Epithelial cell of proximal tubule (primary cell): ENCODE results near the gene B3GALNT1. TPM values are rescaled to one million over a fixed set of nuclear protein-coding genes. Genes with fewer than 3 reads are reported as not detected.

ENCODE experiments used
- DNase-seq: peaks from one replicate; pipeline ENCODE4 v3.0.0-alpha.2; 2011; ENCODE audit warnings: low read depth
- H3K4me3 ChIP-seq: 2 replicates; pipeline ENCODE4 v1.5.1; 2011; ENCODE audit warnings: low read depth, mild to moderate bottlenecking, low read length
- CTCF ChIP-seq: conservative IDR thresholded peaks from 2 replicates; pipeline ENCODE4 v1.5.1; 2012; ENCODE audit warnings: low read depth, mild to moderate bottlenecking, low read length
- total RNA-seq: library from RNA; depleted of rRNA; stranded (reverse); fragments of >200 nt; gene quantifications from 2 replicates; pipeline ENCODE4 v1.2.3, GENCODE V29; 2015

The B3GALNT1 gene
- total RNA-seq, 1 donor from 2014 or later, result 17.1 TPM

GRCh38 chr3:161082063-161082462 lies 23.1 kb downstream of the B3GALNT1 start:
- no peak for DNase-seq
- no peak overlapping the region for H3K4me3 ChIP-seq
- TF ChIP-seq CTCF, result no peak

- TF ChIP-seq CTCF, result no peak
Measured at GRCh38 chr3:161081633-161082032, 23.5 kb downstream of the B3GALNT1 start.

GRCh38 chr3:161073181-161073580 lies 32.0 kb downstream of the B3GALNT1 start:
- DNase-seq, result no peak
- TF ChIP-seq CTCF, result no peak
- no peak overlapping the region for H3K4me3 ChIP-seq

More at GRCh38 chr3:161081633-161082032, 23.5 kb downstream of the B3GALNT1 start:
- no peak overlapping the region for H3K4me3 ChIP-seq
- no peak for DNase-seq

- no peak for DNase-seq
- no peak overlapping the region for H3K4me3 ChIP-seq
- TF ChIP-seq CTCF, result no peak
Measured at GRCh38 chr3:161072751-161073150, 32.4 kb downstream of the B3GALNT1 start.

GRCh38 chr3:161072211-161072621 lies 32.9 kb downstream of the B3GALNT1 start:
- no peak for DNase-seq
- no peak overlapping the region for H3K4me3 ChIP-seq
- no peak for TF ChIP-seq CTCF

GRCh38 chr3:161070980-161071663 lies 34.0 kb downstream of the B3GALNT1 start:
- no peak for TF ChIP-seq CTCF
- DNase-seq, result no peak
- H3K4me3 ChIP-seq, result no peak overlapping the region
